Renal cortical epithelial cell (primary cell): ENCODE data around the gene ATXN3. TPM values are rescaled to one million over a fixed set of nuclear protein-coding genes. Genes with fewer than 3 reads are reported as not detected.

ENCODE experiments used
- DNase-seq: peaks from one replicate; pipeline ENCODE4 v3.0.0-alpha.2; 2011; ENCODE audit warnings: low read depth
- total RNA-seq: library from RNA; depleted of rRNA; stranded (reverse); fragments of >200 nt; gene quantifications from 2 replicates; pipeline ENCODE4 v1.2.3, GENCODE V29; 2014

Gene ATXN3
- total RNA-seq, 1 donor from 2014 or later = 81.6 TPM

DNA sequence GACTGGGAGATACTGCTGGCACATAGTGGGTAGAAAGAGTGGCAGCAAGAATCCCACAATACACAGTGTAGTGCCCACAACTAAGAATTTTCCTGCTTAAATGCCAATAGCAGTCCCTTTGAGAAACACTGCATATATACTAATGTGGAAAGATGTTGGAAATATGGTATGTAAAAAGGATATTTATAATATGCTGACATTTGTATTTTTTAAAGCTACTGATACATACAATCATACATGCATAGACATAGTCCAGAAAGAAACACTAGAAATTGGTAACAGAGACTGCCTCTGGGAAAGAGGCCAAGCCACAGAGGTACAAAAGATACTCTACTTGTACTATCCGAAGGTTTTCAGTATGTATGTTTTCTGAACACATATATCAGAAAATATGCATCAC is 96.8 kb downstream of the ATXN3 start:
- DNase-seq = no peak

Other genes starting within 250 kb of the ATXN3 start
- gene TC2N, start 239.0 kb downstream of the ATXN3 start, total RNA-seq = 4.6 and 18.4 TPM in 2 replicates
- 3.0 TPM in 1 of 2 replicates, not detected in the other for gene FBLN5, start 158.9 kb downstream of the ATXN3 start, total RNA-seq
- gene TRIP11, start 66.5 kb downstream of the ATXN3 start, total RNA-seq = 28.3 and 68.6 TPM in 2 replicates
- 88.6 and 243 TPM in 2 replicates for gene NDUFB1, start 15.1 kb upstream of the ATXN3 start, total RNA-seq
- gene CPSF2, start 15.4 kb upstream of the ATXN3 start, total RNA-seq = 59.7 and 65.0 TPM in 2 replicates
- not detected in 2 replicates for gene SLC24A4, start 216.6 kb upstream of the ATXN3 start, total RNA-seq